ENCODE results near the gene OTOA. TPM values are rescaled to one million over a fixed set of nuclear protein-coding genes. Genes with fewer than 3 reads are reported as not detected.
"Not testable (repeated sequence)": the region's sequence is repeated elsewhere in the genome, so short reads cannot be mapped to it uniquely, and the experiment has no call there.

OTOA gene
- polyA plus RNA-seq, 2 of the 4 experiments (the other 2 are of a cell fraction) = 0.05 TPM; not detected in 1

- whole genome bisulfite sequencing (ENCODE audit: missing lambda C conversion rate) = 91% methylated on average over 18 of the region's 18 CpGs
- FAIRE-seq (no peak), ATAC-seq (no peak), DNase-seq (ENCODE audit: low read depth in 1 of 2, low spot score in 1 of 2) (no peak)
- no peaks in the 10 kb centered on the region for H3K4me1 ChIP-seq
- H3K4me2 ChIP-seq = no peak overlapping the region
- no peaks in the 10 kb centered on the region for H3K9me3 ChIP-seq
- H3K27ac ChIP-seq = no peak overlapping the region
- TF ChIP-seq PBX3 (IDR thresholded peaks at IDR 0.05) = no peak
- TF ChIP-seq RNF2 (IDR thresholded peaks at IDR 0.05; ENCODE audit: borderline replicate concordance, low read depth) = no peak
- no peak for TF ChIP-seq HOXA7 (CRISPR knock-in tag; IDR thresholded peaks at IDR 0.05)
- no peak for TF ChIP-seq REST (IDR thresholded peaks at IDR 0.05)
- TF ChIP-seq RFX5 (IDR thresholded peaks at IDR 0.05) = no peak
- no peak for TF ChIP-seq CBX2 (IDR thresholded peaks at IDR 0.05; ENCODE audit: borderline replicate concordance, low read depth)
- no peak for TF ChIP-seq FOSL2 (IDR thresholded peaks at IDR 0.05)
- no peak for TF ChIP-seq FOSL2 (CRISPR knock-in tag; IDR thresholded peaks at IDR 0.05)
- no peak for TF ChIP-seq PHF8 (IDR thresholded peaks at IDR 0.05; ENCODE audit: borderline replicate concordance, low read depth)
- TF ChIP-seq RAD21 (conservative IDR thresholded peaks at IDR 0.05 in 1 of 2, IDR thresholded peaks at IDR 0.05 in 1 of 2) = no peak
- TF ChIP-seq JUNB (IDR thresholded peaks at IDR 0.05) = no peak
- TF ChIP-seq RARB (CRISPR knock-in tag; IDR thresholded peaks at IDR 0.05) = no peak
- no peak for TF ChIP-seq EHMT2 (IDR thresholded peaks at IDR 0.05; ENCODE audit: low read depth)
- no peak for TF ChIP-seq NFE2L2 (conservative IDR thresholded peaks at IDR 0.05; ENCODE audit: low read length)
- no peak overlapping the region for H3K4me3 ChIP-seq
- ChIA-PET POLR2A (no interaction called here), CTCF (interaction anchor here (8.7 kb wide), 1 partner anchor 12 kb away, joined by 57 read pairs; no protein-coding TSS in a partner anchor)
These were observed 16.8 kb upstream of the OTOA start for GRCh38 chr16:21646721-21647561.

- ChIA-PET POLR2A (no interaction called here), CTCF (interaction anchor here (0.9 to 8.7 kb wide), 3 partner anchors 11 to 63 kb away, joined by 3 to 57 read pairs (median 3); no protein-coding TSS in a partner anchor)
- Histone ChIP-seq H3K4me3 (no peak overlapping the region), H3K27ac (no peak overlapping the region), H3K4me2 (no peak overlapping the region), H3K4me1 (no peaks in the 10 kb centered on the region), H3K9me3 (no peaks in the 10 kb centered on the region)
- TF ChIP-seq ELK1 (IDR thresholded peaks at IDR 0.05; ENCODE audit: low read depth, low read length) (no peak), MAZ (IDR thresholded peaks at IDR 0.05; ENCODE audit: borderline replicate concordance, low read depth, low read length) (no peak), HOXA7 (CRISPR knock-in tag; IDR thresholded peaks at IDR 0.05) (no peak), HES2 (IDR thresholded peaks at IDR 0.05) (no peak), RARB (CRISPR knock-in tag; IDR thresholded peaks at IDR 0.05) (no peak), MYC (IDR thresholded peaks at IDR 0.05; ENCODE audit: borderline replicate concordance, low read length) (no peak), EHF (CRISPR knock-in tag; IDR thresholded peaks at IDR 0.05) (no peak), FOXS1 (CRISPR knock-in tag; IDR thresholded peaks at IDR 0.05) (no peak), CBX8 (IDR thresholded peaks at IDR 0.05) (no peak), ZC3H11A (IDR thresholded peaks at IDR 0.05) (no peak), KDM5A (IDR thresholded peaks at IDR 0.05) (no peak), ESRRA (IDR thresholded peaks at IDR 0.05; ENCODE audit: borderline replicate concordance, low read length) (no peak)
- FAIRE-seq (no peak), ATAC-seq (no peak), DNase-seq (ENCODE audit: low read depth in 1 of 2, low spot score in 1 of 2) (no peak)
- WGBS (ENCODE audit: missing lambda C conversion rate) = 97% methylated on average over 9 of the region's 9 CpGs
These were observed 16.1 kb upstream of the OTOA start for GRCh38 chr16:21647562-21648164.

- DNase-seq (ENCODE audit: low read depth in 1 of 2, low spot score in 1 of 2); H3K9me3 ChIP-seq; H3K4me2 ChIP-seq; ATAC-seq; POLR2A ChIA-PET; FAIRE-seq; H3K4me3 ChIP-seq; H3K4me1 ChIP-seq; H3K27ac ChIP-seq: not testable (repeated sequence)
- WGBS (ENCODE audit: missing lambda C conversion rate) = 89% methylated on average over 12 of the region's 12 CpGs
- CTCF ChIA-PET = interaction anchor here (0.9 to 8.7 kb wide), 2 partner anchors 9 kb away, joined by 3 to 57 read pairs; no protein-coding TSS in a partner anchor
These were observed 13.9 kb upstream of the OTOA start for GRCh38 chr16:21649826-21650406.

All from A549 (cell line).